Measurements from ENCODE around the gene KCNC1. TPM values are rescaled to one million over a fixed set of nuclear protein-coding genes. Genes with fewer than 3 reads are reported as not detected.

Gene KCNC1
- polyA plus RNA-seq, 1 donor from 2014 or later: 8.9 TPM

DNA sequence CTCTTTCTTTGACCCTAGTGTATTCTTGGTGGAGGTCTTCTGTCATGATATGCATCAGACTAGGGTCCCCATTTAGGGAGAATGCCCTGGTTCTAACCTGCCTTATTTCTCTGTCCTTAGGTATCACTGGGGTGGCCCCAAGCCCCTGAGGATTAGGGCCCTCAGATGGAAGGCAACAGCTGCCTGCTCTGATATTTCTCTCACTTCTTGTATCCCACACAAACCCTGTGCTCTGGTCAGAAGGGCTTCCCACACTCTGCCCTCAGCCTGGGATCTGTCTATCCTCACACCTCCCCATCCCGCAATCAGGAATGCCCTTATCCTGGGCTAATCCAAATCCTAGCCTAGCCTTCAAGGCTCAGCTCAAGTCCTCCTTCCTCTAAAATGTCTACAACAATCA is 75.5 kb downstream of the KCNC1 start:
- no peaks in the 10 kb centered on the region for H4K20me1 ChIP-seq (ENCODE audit: insufficient read depth)
- no peak overlapping the region for H3K4me3 ChIP-seq (ENCODE audit: low read length)
- H3K9ac ChIP-seq (ENCODE audit: low read length): no peak overlapping the region
- no peak overlapping the region for H3K27ac ChIP-seq (ENCODE audit: low read length)
- H3K9me2 ChIP-seq (ENCODE audit: insufficient read depth, low read length): no peaks in the 10 kb centered on the region
- no peak overlapping the region for H2AFZ ChIP-seq (ENCODE audit: low read depth, low read length)
- no peaks in the 10 kb centered on the region for H3K27me3 ChIP-seq (ENCODE audit: insufficient read depth, low read depth, low read length)
- no peaks in the 10 kb centered on the region for H3K9me3 ChIP-seq (ENCODE audit: low read length)
- no peak overlapping the region for H3K4me2 ChIP-seq (ENCODE audit: low read length)
- H3F3A ChIP-seq (ENCODE audit: insufficient read depth, low read length, poor library complexity, severe bottlenecking): no peaks in the 10 kb centered on the region
- no peaks in the 10 kb centered on the region for H3K36me3 ChIP-seq (ENCODE audit: insufficient read depth, low read length)
- H3K79me2 ChIP-seq (replicated peaks; ENCODE audit: insufficient read depth, low read length): no peaks in the 10 kb centered on the region
- TF ChIP-seq TAF1 (IDR thresholded peaks at IDR 0.05; ENCODE audit: low read depth) (no peak), RAD21 (conservative IDR thresholded peaks at IDR 0.05) (no peak), EZH2 (IDR thresholded peaks at IDR 0.05; ENCODE audit: borderline replicate concordance, insufficient read depth, low read length, poor library complexity, severe bottlenecking) (no peak), SMC3 (conservative IDR thresholded peaks at IDR 0.05; ENCODE audit: poor library complexity) (no peak), POLR2AphosphoS5 (IDR thresholded peaks at IDR 0.05) (no peak), MXI1 (conservative IDR thresholded peaks at IDR 0.05; ENCODE audit: poor library complexity, severe bottlenecking) (no peak)
- TF ChIP-seq, protein P1, sequence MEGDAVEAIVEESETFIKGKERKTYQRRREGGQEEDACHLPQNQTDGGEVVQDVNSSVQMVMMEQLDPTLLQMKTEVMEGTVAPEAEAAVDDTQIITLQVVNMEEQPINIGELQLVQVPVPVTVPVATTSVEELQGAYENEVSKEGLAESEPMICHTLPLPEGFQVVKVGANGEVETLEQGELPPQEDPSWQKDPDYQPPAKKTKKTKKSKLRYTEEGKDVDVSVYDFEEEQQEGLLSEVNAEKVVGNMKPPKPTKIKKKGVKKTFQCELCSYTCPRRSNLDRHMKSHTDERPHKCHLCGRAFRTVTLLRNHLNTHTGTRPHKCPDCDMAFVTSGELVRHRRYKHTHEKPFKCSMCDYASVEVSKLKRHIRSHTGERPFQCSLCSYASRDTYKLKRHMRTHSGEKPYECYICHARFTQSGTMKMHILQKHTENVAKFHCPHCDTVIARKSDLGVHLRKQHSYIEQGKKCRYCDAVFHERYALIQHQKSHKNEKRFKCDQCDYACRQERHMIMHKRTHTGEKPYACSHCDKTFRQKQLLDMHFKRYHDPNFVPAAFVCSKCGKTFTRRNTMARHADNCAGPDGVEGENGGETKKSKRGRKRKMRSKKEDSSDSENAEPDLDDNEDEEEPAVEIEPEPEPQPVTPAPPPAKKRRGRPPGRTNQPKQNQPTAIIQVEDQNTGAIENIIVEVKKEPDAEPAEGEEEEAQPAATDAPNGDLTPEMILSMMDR (IDR thresholded peaks at IDR 0.05; ENCODE audit: poor library complexity, severe bottlenecking): no peak

DNA sequence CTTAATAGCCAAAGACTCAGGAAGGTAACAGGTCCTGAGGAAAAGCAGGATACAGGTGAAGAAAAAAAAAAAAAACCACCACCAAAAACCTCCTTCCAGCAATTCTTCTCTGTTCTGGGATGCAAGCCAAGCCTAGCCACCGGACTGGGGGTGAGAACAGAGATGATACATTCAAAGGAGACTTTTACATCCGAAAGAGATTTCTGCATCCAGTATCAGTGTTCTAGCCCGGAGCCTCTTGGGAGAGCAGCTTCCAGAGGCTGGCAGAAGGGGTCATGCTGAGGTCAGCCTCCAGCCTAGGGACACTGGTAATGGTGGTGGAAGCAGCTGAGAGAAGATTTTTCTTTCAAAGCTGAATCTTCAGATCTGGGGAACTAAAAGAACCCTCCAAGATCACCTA is 76.2 kb downstream of the KCNC1 start:
- H4K20me1 ChIP-seq (ENCODE audit: insufficient read depth): no peaks in the 10 kb centered on the region
- no peak overlapping the region for H2AFZ ChIP-seq (ENCODE audit: low read depth, low read length)
- H3K27me3 ChIP-seq (ENCODE audit: insufficient read depth, low read depth, low read length): no peaks in the 10 kb centered on the region
- H3K9ac ChIP-seq (ENCODE audit: low read length): no peak overlapping the region
- H3K9me2 ChIP-seq (ENCODE audit: insufficient read depth, low read length): no peaks in the 10 kb centered on the region
- H3K9me3 ChIP-seq (ENCODE audit: low read length): no peaks in the 10 kb centered on the region
- H3K4me2 ChIP-seq (ENCODE audit: low read length): no peak overlapping the region
- no peak overlapping the region for H3K27ac ChIP-seq (ENCODE audit: low read length)
- H3K36me3 ChIP-seq (ENCODE audit: insufficient read depth, low read length): no peaks in the 10 kb centered on the region
- no peaks in the 10 kb centered on the region for H3F3A ChIP-seq (ENCODE audit: insufficient read depth, low read length, poor library complexity, severe bottlenecking)
- H3K4me3 ChIP-seq (ENCODE audit: low read length): no peak overlapping the region
- H3K79me2 ChIP-seq (replicated peaks; ENCODE audit: insufficient read depth, low read length): no peaks in the 10 kb centered on the region
- TF ChIP-seq TAF1 (IDR thresholded peaks at IDR 0.05; ENCODE audit: low read depth): no peak
- TF ChIP-seq, protein P1 (IDR thresholded peaks at IDR 0.05; ENCODE audit: poor library complexity, severe bottlenecking): no peak
- TF ChIP-seq EP300 (conservative IDR thresholded peaks at IDR 0.05; ENCODE audit: poor library complexity, severe bottlenecking): no peak
- TF ChIP-seq MXI1 (conservative IDR thresholded peaks at IDR 0.05; ENCODE audit: poor library complexity, severe bottlenecking): no peak
- TF ChIP-seq EZH2 (IDR thresholded peaks at IDR 0.05; ENCODE audit: borderline replicate concordance, insufficient read depth, low read length, poor library complexity, severe bottlenecking): no peak

DNA sequence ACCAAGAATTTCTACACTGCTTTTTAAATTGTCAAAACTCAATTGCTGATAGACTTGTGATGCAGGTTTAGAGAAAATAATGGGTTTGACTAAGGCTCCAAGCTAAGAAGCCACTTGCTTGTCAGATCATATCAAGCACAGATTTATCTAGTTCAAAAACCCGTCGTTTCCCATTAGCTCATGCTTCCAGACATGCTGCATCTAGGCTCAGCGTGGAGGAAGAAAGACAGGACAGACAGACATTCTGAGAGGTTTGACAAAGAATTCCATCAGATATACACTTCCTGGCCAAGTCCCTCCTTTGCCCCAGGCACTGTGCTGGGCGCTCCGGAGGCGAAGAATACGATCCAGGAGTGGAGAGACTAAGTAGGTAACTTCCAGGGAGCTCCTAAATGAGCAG is 76.8 kb downstream of the KCNC1 start:
- Histone ChIP-seq H2AFZ (ENCODE audit: low read depth, low read length) (no peak overlapping the region), H3F3A (ENCODE audit: insufficient read depth, low read length, poor library complexity, severe bottlenecking) (no peaks in the 10 kb centered on the region), H3K4me2 (ENCODE audit: low read length) (no peak overlapping the region), H4K20me1 (ENCODE audit: insufficient read depth) (no peaks in the 10 kb centered on the region), H3K9ac (ENCODE audit: low read length) (no peak overlapping the region), H3K9me2 (ENCODE audit: insufficient read depth, low read length) (no peaks in the 10 kb centered on the region), H3K36me3 (ENCODE audit: insufficient read depth, low read length) (no peaks in the 10 kb centered on the region), H3K27ac (ENCODE audit: low read length) (no peak overlapping the region), H3K9me3 (ENCODE audit: low read length) (no peaks in the 10 kb centered on the region), H3K79me2 (replicated peaks; ENCODE audit: insufficient read depth, low read length) (no peaks in the 10 kb centered on the region), H3K4me3 (ENCODE audit: low read length) (no peak overlapping the region), H3K27me3 (ENCODE audit: insufficient read depth, low read depth, low read length) (no peaks in the 10 kb centered on the region)
- TF ChIP-seq, protein P1 (IDR thresholded peaks at IDR 0.05; ENCODE audit: poor library complexity, severe bottlenecking): no peak
- TF ChIP-seq RAD21 (conservative IDR thresholded peaks at IDR 0.05) (no peak), MXI1 (conservative IDR thresholded peaks at IDR 0.05; ENCODE audit: poor library complexity, severe bottlenecking) (no peak), TAF1 (IDR thresholded peaks at IDR 0.05; ENCODE audit: low read depth) (no peak), POLR2AphosphoS5 (IDR thresholded peaks at IDR 0.05) (no peak), EP300 (conservative IDR thresholded peaks at IDR 0.05; ENCODE audit: poor library complexity, severe bottlenecking) (no peak), EZH2 (IDR thresholded peaks at IDR 0.05; ENCODE audit: borderline replicate concordance, insufficient read depth, low read length, poor library complexity, severe bottlenecking) (no peak), SMC3 (conservative IDR thresholded peaks at IDR 0.05; ENCODE audit: poor library complexity) (no peak)
- TF ChIP-seq, protein P2, sequence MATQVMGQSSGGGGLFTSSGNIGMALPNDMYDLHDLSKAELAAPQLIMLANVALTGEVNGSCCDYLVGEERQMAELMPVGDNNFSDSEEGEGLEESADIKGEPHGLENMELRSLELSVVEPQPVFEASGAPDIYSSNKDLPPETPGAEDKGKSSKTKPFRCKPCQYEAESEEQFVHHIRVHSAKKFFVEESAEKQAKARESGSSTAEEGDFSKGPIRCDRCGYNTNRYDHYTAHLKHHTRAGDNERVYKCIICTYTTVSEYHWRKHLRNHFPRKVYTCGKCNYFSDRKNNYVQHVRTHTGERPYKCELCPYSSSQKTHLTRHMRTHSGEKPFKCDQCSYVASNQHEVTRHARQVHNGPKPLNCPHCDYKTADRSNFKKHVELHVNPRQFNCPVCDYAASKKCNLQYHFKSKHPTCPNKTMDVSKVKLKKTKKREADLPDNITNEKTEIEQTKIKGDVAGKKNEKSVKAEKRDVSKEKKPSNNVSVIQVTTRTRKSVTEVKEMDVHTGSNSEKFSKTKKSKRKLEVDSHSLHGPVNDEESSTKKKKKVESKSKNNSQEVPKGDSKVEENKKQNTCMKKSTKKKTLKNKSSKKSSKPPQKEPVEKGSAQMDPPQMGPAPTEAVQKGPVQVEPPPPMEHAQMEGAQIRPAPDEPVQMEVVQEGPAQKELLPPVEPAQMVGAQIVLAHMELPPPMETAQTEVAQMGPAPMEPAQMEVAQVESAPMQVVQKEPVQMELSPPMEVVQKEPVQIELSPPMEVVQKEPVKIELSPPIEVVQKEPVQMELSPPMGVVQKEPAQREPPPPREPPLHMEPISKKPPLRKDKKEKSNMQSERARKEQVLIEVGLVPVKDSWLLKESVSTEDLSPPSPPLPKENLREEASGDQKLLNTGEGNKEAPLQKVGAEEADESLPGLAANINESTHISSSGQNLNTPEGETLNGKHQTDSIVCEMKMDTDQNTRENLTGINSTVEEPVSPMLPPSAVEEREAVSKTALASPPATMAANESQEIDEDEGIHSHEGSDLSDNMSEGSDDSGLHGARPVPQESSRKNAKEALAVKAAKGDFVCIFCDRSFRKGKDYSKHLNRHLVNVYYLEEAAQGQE (IDR thresholded peaks at IDR 0.05; ENCODE audit: borderline replicate concordance): no peak
